Stimulated activated CD4-positive, alpha-beta T cell treated with anti-CD3 and anti-CD28 coated beads, Interleukin-1b, Interleukin-23, amount 100 ng/mL, for 1 hour (primary cell): ENCODE data around the gene EMP1.
"Not testable (repeated sequence)": the region's sequence is repeated elsewhere in the genome, so short reads cannot be mapped to it uniquely, and the experiment has no call there.

Experiments used
- DNase-seq, 2 donors: peaks; one replicate each; pipeline ENCODE4 v3.0.0-alpha.2; 2020; ENCODE audit warnings: low read depth in 2 of 2

The EMP1 gene

GRCh38 chr12:13257356-13257875 is 60.9 kb downstream of the EMP1 start:
- DNase-seq: no peak

- DNase-seq: no peak
Measured at GRCh38 chr12:13258197-13258596, 61.7 kb downstream of the EMP1 start.

- no peak for DNase-seq
Measured at GRCh38 chr12:13258717-13259119, 62.2 kb downstream of the EMP1 start.

GRCh38 chr12:13259625-13260024 is 63.1 kb downstream of the EMP1 start:
- DNase-seq: not testable (repeated sequence)

GRCh38 chr12:13267826-13268225 is 71.3 kb downstream of the EMP1 start:
- DNase-seq: not testable (repeated sequence)

GRCh38 chr12:13268581-13268980 is 72.1 kb downstream of the EMP1 start:
- DNase-seq: no peak
